Measurements from ENCODE around the gene ZCCHC7.
"Not testable (repeated sequence)": the region's sequence is repeated elsewhere in the genome, so short reads cannot be mapped to it uniquely, and the experiment has no call there.

ZCCHC7 gene

DNA sequence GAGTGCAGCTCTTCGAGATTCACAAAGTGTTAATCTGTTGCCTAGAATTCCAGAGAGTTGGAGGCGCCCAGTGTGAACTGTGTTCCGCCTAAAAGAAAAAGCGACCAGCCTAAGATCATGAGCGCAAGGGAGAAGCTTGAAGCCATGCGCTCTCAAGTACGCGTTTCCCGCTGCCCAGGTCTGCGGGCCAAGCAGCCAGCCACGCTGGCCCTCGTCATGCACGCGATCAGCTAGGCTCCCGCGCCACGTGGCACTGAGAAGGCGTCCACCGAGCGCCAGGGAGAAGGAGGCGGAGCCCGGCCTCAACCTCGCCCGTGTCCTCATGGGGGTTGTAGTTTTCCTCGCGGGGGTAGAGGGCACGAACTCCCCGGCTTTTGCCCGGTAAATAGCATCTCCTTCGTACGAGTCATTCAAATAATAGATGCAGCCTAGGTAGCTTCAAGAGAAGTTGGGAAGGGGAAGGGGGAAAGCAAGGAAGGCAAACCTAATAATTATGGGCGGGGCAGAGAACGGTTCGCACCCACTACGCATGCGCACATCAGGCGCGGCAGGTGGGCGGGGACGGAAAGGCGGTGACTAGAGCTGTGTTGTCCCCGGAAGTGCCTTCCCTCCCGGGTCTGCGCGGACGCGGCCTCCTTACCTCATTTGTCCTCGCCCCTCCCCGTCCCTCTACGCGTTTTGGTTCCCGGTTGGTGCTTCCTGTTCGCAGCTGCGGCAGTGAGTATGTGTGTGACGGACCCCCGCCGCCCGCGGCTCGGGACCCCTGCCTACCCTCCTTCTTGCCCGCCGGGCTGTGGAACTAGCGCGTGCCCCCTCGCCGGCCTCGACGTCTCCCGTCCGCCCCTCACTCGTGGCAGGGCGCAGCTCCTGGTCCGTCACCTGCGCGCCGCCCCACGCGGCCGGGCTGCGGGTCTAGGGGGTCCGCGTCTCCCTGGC is at the start of gene ZCCHC7:
Gene ZCCHC7, plus strand, starts transcription at position 668 of the 936 bp plus-strand sequence.
- peak; percentile 97 for DNase-seq

DNA sequence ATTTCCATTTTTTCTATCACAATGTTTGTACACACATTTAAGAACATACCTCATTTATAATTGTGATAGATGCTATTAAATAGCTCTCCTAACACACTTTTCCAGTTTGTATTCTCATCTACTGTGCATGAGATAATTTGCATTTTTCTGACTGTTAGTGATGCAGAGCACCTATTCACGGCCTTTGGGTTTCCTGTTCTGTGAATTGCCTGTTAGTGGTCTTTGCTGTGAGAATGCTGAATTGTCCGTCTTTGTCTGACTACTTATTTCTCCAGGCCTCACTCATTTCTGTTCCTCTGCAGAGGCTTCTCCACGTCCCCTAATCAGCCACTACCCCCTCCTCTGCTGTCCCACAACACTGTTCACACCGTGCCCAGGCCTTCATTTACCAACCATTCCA is 45.6 kb upstream of the ZCCHC7 start:
- not testable (repeated sequence) for DNase-seq

DNA sequence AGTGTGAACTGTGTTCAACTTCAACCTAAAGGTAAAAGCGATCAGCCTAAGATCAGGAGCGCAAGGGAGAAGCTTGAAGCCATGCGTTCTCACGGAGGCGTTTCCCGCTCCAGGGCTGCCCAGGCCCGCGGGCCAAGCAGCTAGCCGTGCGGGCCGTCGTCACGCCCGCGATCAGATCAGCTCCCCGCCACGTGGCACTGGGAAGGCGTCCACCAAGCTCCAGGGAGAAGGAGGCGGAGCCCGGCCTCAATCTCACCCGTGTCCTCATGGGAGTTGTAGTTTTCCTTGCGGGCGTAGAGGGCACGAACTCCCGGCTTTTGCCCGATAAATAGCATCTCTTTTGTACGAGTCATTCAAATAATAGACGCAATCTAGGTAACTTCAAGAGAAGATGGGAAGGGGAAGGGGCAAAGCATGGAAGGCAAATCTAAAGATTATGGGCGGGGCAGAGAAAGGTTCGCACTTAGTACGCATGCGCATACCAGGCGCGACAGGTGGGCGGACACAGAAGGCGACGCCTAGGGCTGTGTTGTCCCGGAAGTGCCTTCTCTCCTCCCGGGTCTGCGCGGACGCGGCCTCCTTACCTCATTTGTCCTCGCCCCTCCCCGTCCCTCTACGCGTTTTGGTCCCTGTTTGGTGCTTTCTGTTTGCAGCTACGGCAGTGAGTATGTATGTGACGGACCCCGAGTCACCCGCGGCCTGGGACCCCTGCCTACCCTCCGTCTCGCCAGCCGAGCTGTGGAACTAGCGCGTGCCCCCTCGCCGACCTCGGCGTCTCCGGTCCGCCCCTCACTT is 40.8 kb upstream of the ZCCHC7 start:
- peak; percentile 97 for DNase-seq

GRCh38 chr9:37080165-37080628 is 40.2 kb upstream of the ZCCHC7 start:
- DNase-seq: not testable (repeated sequence)

DNA sequence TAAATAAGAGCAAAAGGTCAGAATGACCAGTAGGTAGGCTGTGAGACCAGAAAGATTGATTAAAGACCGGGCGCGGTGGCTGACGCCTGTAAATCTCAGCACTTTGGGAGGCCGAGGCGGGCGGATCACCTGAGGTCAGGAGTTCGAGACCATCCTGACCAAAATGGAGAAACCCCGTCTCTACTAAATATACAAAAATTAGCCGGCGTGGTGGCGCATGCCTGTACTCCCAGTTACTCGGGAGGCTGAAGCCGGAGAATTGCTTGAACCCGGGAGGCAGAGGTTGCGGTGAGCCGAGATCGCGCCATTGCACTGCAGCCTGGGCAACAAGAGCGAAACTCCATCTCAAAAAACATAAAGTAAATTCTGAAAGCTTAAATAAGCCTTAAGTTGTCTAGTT is 38.9 kb upstream of the ZCCHC7 start:
- not testable (repeated sequence) for DNase-seq

GRCh38 chr9:37082214-37082765 is 38.1 kb upstream of the ZCCHC7 start:
- no peak for DNase-seq

GRCh38 chr9:37083654-37084053 is 36.7 kb upstream of the ZCCHC7 start:
- DNase-seq: no peak

DNA sequence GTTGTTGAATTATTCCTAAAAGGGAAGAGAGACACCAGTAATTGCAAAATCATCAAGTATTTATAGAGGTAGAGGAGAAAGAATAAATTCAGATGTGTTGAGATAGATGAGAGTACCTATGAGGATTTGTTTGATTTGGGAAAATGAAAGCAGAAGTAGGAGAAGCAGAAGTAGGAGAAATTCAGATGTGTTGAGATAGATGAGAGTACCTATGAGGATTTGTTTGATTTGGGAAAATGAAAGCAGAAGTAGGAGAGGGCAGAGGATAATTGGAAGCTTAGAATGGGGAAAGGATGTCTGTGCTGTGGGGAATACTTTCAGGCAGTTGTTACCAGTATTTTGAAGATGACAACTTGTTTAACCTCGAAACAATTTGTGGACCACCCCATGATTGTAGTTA is 35.1 kb upstream of the ZCCHC7 start:
- DNase-seq: no peak

DNA sequence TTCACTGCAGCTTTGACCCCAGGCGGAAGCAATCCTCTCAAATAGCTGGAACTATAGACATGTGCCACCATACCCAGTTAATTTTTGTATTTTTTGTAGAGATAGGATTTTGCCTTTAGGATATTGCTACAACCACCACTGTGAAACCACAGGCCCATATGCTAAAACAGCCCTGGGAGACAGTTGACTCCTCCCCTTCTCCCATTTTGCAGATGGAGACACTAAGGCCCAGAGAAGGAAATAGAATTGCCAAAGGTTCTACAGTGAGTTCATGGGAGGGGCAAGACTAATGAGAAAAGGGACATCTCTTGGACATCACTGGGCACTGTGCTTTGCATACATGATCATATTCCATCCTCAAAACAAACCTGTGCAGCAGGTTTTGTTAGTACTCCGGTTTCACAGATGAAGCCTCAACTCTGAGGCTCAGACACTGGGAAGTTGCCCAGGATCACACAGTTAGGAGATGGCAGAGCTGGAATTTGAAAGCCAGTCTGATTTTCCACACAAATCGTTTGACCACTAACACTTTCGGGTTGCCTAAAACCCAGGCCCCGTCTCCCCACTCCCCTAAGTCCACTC is 27.6 kb upstream of the ZCCHC7 start:
- DNase-seq: not testable (repeated sequence)

- DNase-seq: no peak
These were observed 25.6 kb upstream of the ZCCHC7 start for GRCh38 chr9:37094751-37095150.

- DNase-seq: no peak
These were observed 23.7 kb upstream of the ZCCHC7 start for GRCh38 chr9:37096628-37097027.

DNA sequence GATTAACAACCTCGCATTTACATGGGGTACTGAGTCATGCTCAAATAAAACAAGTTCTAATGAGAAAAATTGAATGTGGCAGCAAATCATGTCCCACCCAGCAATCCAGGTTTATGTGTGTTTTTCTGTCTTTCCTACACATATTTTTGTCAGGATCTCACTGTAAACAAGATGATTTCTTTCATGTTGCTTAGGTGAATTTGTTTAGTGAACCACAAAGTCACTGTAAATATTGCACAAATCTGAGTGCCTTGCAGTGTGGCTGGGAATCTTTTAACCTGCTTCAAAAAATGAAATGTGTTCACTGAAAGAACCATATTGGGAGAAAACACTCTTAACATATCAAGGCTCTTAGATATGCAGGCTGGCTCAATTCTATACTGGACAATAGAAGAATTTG is 23.1 kb upstream of the ZCCHC7 start:
- no peak for DNase-seq

GRCh38 chr9:37100327-37100726 is 20.0 kb upstream of the ZCCHC7 start:
- no peak for DNase-seq

- DNase-seq: no peak
These were observed 19.6 kb upstream of the ZCCHC7 start for GRCh38 chr9:37100741-37101140.

DNA sequence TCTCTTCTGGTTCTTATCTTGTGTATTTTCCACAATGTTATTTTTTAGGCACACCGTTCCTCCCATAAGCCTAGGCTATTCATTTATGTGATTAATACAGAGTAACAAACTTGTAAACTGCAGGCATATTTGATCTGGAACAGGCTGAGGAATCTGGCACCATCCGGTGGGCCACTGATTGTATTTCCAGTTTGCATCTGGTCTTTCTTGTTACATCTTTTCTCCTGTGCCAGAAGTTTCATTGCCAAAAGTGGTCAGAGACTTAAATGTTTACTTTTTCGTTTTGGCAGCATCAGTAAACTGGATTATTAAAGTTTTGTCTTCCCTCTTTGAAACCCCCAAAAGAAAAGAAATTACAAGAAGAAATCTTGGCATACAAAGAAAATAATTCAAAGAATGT is 17.9 kb upstream of the ZCCHC7 start:
- no peak for DNase-seq

- no peak for DNase-seq
These were observed 16.0 kb upstream of the ZCCHC7 start for GRCh38 chr9:37104183-37104889.

DNA sequence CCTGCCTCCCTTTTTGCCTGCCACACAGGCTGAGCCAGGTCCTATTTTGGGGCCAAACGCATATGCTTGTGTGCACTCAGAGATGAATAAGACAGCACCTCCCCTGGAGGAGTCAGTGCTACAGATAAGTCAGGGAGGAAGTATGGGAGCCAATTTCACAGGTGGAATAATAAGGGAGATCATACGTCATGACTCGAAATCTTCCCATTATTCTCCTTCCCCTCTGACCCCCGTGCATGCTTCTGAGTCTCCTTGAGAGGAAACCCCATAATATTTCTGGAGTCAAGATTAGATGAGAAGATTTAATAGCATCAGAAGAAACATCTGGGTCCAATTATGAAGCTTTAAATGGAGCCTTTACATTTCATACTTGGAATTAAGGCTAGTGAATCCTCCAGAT is 15.1 kb upstream of the ZCCHC7 start:
- no peak for DNase-seq

DNA sequence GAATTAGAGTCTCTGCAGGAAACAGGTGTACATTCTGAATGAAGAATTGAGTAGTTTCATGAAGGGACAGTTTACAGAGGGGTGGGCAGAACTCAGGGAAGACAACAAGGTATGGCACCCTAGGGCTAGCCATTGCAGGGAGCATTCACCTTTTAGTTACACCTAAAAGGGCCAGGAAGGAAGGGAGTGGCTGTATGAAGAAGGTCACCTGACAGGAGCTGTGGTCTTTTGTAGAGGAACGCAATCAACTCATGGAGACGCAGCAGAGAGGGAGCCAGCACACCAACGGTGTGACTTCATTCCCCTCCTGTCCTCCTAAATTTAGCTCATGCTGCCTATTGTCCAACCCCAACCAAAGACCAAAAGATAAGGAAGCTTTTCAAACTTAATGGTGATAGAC is 12.7 kb upstream of the ZCCHC7 start:
- DNase-seq: no peak

- not testable (repeated sequence) for DNase-seq
These were observed 5.9 kb upstream of the ZCCHC7 start for GRCh38 chr9:37114442-37114841.

DNA sequence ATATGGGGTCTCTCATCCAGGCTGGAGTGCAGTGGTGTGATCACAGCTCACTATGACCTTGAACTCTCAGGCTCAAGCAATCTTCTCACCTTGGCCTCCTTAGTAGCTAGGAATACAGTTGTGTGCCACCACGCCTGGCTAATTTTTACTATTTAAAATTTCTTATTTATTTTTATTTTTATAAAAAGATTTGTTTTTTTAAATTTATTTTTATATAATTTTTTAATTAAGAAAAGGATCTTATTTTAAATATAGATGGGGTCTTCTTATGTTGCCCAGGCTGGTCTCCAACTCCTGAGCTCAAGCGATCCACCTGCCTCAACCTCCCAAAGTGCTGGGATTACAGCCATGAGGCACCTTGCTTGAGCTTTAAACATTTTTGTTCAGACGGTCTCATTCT is 2.4 kb upstream of the ZCCHC7 start:
- no peak for DNase-seq

GRCh38 chr9:37119360-37119759 is 1.0 kb upstream of the ZCCHC7 start:
- DNase-seq: no peak

DNA sequence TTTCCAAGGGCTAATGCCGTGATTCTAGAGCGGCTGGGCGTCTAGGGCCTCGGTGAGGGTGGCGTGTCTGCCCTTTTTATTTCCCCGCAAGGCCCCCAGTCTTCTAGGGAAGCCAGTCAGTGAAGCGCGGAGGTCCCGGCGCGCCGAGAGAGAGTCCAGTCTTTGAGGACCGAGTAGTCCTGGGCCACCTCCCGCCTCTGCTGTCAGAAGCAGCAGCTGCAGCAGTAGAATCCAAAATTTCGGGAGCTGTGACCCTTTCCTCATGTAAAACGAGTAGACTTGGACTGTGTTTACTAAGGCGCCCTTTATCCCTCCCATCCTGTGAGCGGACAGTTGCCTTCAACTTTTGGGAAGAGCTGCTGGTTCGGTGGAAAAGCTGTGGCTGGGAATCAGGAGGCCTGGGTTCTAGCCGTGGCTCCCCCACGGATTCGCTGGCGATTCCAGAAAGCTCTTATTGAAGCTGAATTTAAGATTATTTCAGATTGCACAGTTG is 515 bp downstream of the ZCCHC7 start:
- peak in 1 of 2 experiments; percentile 39 for DNase-seq

Data from NCI-H446 (cell line).